Superior temporal gyrus (tissue), 1 donor: ENCODE measurements around the gene KDSR.

Experiments
- DNase-seq: peaks from one replicate; pipeline ENCODE4 v3.0.0-alpha.2; 2016; ENCODE audit errors: extremely low spot score

KDSR gene, protein sequence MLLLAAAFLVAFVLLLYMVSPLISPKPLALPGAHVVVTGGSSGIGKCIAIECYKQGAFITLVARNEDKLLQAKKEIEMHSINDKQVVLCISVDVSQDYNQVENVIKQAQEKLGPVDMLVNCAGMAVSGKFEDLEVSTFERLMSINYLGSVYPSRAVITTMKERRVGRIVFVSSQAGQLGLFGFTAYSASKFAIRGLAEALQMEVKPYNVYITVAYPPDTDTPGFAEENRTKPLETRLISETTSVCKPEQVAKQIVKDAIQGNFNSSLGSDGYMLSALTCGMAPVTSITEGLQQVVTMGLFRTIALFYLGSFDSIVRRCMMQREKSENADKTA

DNA sequence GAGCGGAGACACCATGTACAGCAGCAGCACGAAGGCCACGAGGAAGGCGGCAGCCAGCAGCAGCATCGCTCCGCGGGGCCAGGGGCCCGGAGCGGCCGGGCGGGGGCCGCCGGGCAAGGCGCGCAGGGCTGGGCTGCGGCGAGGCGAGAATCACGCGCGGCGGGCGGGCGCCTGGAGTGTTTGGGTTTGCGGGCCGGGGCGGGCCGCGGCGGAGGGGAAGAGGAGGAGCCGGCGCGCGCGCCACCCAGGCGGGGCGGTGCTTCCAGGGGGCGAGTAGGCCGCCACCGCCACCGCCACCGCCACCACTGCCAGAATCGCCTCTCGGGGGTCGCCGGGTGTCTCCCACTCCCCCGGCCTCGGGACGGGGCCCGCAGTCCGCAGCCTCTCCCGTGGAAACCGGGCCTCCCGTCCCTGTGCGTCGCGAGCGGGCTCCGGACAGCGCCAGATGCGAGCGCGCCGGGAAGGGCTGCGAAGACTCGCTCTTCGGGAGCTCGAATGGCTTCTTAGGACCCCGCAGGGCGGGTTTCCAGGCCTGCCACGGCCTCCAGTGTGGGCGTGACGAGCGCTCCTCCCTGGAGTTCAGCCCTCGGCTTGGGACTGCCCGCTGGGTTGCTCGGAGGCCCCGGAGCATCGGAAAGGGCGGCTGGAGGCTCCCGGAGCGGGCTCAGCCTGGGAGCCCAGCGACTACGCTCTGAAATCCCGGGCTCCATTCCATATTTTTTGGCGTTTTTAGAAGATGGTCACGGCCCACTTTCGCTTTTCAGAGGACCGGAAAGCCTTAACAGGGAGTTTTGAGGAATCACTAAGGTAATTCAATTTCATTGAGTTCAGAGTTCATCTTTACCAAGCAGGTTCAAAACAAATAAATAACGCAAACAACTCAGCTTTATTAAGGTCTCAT, at the start of gene KDSR:
Gene KDSR, minus strand, starts transcription at position 154 of the 901 bp plus-strand sequence. Its CDS starts 88 bp downstream, at position 66.
- DNase-seq, result peak; percentile 95

DNA sequence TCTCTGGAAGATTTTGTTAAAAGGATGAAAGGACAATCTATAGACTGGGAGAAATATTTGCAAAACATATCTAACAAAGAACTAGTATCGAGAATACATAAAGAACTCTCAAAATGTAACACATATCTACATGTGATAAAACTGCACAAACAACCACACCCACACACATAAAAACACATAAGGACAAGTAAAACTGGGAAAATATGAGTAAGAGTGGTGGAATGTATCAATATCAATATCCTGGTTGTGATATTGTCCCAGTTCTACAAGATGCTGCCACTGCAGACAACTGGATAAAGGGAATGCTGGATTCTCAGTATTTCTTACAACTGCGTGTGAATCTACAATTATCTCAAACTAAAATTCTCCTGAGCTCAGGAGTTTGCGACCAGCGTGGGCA, 45.9 kb upstream of the KDSR start:
- DNase-seq, result no peak

DNA sequence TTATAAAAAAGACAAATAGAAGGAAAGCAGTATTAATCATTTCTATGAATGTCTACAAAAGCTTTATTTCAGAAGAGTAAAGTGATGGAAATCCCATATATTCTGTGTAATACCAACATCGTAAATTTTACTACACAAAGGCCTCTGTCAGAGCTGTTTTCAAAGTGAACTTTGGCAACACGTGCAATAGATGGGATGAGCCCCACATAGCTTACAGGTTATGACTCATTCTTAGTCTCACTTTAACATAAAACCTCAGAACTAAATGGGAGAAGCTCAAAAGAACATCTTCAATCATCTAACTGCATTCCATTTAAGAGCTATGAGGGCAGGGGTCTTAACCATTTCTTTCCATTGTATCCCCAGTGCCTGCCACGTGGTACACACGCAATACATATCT, 43.8 kb upstream of the KDSR start:
- DNase-seq, result no peak

DNA sequence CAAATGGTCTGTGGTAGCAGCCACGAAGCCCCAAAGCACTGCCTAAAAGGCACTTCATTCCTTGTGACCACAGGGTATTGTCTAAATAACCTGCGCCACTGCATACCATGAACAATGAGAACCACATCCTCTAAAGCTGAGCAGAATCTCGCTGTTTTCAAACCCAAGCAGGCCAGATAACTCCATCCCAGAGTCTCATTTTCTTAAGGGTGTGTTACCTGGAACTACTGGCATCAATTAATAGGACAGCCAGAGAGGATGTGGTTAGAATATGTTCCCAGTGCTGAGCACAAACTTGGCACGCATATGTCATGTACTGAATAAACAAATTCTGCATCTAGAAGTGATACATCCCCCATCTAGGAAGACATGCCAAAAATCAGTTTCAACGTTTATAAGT, 42.3 kb upstream of the KDSR start:
- no peak for DNase-seq

DNA sequence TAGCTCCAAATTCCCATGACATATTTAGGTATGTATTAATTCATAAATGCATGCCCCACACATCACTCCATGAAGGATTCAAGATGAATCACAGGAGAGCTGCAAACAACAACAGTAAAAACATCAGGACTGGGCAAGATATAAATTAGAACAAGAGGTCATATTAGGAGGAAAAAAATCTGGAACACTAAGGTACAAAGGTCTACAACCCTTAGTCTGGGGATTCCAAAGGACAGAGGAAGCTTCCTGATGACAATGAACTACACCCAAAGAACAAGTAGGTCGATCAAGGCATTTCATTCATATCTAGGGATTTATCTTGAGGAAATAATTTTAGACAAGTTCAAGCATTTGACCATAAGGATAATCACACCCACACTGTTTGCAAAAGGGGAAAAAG, 40.7 kb upstream of the KDSR start:
- no peak for DNase-seq

DNA sequence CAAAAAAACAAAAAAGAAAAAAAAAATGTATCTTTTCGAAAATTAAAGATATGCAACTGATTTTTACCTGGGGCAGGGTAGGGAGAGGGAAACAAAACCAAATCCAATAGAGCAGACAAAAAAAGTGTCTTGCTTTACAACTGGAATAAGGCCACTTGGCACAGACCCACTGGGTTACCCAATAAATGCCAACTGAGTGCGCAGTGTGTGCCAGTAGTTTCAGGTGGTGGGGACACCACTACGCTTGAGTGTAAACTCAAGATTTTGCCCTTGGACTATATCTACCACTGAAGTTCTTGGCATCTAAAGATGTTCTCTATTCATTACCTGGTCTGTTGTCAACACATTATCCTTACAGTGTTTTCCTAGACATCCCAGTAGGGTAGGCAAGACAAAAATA, 39.0 kb upstream of the KDSR start:
- DNase-seq, result no peak

DNA sequence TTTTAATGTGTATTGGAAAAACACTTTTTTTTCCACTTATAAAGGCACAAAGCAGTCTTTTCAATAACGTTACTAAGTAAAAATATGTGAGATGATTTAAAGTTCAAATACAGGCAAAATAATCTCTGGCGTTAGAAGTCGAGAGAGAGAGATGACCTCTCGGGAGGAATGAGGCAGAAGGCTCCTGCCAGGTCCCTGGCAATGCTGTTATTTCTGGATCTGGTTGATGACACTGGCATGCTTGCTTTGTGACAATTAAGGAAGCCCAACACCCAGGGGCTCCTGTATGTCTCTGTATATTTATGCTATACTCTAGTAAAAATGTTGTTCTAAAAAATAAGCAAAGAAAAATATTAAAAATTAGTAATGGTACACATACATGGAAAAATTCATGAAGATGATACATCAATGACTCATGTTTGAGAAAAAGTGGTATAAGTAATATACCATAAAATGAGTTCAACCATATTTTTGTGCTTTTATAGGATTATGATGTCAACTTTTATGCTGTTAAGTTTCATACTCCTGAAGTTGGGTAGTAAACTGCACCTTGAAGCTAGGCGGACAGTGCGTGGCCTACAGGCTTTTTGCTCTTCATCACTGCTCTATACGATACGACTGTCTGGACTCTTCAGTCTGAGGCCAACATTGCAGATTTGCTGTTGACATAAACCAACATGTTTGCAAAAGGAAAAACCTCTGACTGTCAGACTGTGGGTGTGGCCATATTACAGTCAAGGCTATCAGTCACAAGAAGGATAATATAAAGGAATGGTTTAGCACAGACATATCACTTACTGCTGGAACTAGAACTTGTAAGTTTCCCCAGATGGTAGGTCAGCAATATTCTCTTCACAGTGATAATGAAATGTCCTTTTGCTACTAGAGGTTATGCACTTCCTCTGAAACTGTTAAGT, 35.5 kb upstream of the KDSR start:
- DNase-seq, result no peak

DNA sequence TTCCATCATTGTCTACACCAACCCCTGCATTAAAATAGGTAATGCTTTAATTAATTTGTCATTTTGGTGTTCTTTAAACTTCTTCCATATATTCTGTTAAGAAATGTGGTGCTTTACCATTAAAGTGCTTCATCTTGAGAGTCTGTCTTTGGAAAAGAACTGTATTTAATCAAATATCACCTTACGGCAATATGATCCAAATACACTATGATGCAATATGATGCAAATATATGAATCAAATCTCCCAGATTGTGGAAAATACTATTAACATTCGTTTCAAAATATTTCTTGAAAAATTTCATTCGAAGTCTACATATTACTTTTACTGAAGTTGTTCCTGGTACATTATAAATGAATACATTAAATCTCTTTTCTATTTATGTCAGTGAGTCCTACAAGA, 32.3 kb upstream of the KDSR start:
- DNase-seq, result no peak

DNA sequence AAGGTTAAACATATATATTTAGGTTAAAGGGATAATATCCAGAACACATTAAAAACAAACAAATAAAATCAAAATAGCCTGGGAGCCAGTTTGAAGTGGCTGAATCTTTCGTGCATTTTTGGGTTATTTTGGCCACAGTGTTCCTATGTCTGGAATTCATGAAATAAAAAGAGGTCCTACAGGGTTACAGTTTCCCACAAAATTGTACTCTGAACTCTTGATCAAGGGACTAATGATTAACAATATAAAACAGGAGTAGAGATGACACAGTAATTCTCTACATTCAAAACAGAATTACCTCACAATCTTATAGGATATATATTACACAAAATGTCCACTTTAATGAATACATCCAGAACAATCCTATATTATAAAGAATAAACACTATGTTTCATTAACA, 30.3 kb upstream of the KDSR start:
- DNase-seq, result no peak

DNA sequence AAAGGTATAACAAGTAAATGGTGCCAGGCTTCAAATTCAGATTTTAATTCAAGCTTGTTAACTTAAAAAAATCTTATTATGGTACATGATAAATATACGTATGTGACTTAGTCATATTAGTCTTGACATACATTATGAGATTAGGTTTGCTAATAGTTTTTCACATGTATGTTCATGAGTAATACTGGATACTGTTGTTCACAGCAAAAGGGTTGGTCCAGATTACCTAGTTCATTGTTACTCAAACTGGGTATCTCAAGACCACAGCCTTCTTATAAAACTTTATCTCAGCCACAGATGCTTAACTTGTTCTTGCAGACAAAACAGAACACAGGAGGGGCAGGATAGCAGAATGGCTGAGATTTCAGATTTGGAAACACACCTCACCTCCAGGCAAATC, 28.5 kb upstream of the KDSR start:
- no peak for DNase-seq

DNA sequence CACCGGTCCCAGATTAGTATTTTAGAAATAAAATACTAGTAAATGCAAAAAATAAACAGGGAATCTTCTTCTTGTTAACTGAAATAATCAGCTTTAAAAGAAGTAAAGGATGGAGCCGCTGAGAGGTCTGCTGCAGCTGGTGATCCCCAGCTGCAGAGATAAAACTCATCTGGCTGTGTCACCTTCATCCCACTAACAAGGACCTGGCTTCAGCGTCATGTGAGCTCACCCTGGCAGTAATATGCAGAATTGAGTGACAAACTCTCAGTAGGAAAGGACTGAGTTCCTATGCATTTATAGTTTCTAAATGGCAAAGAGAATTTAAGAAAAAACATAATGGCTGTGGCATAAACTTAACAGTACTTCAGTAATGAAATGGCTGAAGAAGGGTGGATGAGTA, 27.9 kb upstream of the KDSR start:
- no peak for DNase-seq

DNA sequence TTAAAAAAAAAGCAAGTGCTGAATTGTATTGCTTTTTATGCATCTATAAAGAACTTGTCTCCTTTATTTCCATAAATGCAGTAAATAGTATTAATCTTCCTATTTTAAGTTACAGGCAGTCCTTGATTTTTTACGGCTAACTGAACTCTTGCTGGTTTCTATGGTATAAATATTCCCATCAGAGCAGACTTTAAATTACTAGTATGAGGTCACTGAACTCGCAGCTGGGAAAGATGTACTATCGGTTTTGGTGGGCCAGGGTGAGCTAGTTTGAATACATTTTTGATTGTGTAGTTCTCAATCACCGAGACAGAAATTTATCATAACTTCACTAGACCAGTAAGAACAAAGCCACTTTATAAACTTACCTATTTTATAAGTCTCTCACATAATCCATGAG, 20.9 kb upstream of the KDSR start:
- DNase-seq, result no peak

DNA sequence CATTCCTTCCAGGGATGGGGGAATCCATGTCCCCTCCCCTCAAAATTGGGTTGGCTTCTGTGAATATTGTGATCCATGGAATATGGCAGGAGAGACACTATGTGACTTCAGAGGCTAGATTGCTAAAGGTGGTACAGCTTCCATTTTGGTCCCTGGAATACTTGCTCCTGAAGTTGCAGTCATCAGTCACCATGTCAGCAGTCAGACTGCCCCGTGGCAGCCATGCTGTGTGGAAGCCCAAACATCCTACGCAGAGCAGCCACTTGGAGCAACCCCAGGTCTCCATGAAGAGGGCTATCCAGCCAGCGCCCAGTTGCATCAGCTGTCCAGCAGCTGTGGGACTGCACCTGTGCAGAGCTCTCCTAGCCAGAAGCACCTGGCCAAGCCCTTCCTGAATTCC, 15.8 kb upstream of the KDSR start:
- no peak for DNase-seq

DNA sequence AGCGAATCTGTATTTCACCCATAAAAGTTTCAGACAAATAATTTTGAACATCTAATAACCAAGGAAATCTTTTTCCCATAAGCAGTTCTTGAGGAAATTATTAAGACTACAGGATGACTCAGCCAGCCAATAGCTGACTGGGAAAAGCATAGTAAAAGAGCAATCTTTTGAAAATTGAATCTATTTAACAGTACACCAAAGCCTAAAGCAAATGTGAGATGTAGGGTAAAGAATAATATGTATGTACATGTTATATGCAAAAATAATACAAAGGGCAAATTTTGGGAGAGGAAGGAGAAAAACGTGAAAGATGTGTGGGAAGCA, 12.6 kb upstream of the KDSR start:
- no peak for DNase-seq

DNA sequence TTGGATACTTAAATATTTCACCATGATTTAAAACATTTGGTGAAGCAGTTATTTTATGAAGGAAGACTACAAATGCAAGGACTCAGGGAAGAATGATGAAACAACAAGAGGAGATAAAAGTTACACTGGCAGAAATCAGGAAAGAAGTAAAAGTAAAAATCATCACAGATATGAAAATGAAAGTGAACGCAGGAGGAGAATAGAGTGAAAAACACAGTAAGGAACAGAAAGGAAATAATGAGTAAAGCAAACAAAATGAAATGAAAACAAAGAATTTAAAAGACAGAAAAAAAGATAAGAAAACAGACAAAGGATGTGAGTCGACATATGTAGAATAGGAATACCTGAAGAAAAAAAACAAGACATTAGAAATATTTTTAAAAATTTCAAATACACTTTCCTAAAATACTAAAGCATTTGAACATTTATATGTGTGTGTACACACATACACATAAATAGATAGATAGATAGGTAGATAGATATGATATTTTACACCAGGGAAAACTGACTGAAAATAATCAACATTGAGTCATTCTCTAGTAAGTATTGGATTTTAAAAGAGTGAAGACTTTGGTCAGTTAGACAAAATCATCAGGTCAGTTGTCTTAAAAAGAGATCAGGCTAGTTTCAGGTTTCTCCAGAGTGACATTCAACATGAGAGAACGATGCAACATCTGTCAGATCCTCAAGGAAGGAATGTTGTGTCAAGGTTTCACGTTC, 12.1 kb upstream of the KDSR start:
- DNase-seq, result no peak

DNA sequence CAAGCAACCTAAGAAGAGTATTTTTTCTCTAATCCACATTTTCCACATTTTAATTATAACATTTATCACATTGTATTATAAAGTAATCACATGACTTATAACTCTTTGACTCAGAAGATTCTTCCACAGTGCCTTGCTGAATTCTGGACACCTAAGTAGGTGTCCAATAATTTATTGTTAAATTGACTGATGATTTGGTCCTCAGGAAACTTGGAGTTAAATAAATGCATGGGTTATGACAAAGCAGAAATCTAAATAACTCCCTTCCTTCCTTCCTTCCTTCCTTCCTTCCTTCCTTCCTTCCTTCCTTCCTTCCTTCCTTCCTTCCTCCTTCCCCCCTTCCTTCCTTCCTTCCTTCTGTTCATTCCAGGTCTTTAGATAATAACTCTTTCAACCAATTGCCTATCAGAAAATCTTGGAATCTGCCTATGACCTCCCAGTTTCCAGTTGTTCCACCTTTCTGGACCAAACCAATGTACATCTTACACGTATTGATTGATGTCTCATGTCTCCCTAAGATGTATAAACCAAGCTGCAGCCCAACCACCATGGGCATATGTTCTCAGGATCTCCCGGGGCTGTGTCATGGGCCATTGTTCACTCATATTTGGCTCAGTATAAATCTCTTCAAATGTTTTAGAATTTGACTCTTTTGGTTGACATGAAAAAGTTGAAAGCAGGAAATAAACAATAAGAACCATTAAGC, 10.4 kb upstream of the KDSR start:
- no peak for DNase-seq

DNA sequence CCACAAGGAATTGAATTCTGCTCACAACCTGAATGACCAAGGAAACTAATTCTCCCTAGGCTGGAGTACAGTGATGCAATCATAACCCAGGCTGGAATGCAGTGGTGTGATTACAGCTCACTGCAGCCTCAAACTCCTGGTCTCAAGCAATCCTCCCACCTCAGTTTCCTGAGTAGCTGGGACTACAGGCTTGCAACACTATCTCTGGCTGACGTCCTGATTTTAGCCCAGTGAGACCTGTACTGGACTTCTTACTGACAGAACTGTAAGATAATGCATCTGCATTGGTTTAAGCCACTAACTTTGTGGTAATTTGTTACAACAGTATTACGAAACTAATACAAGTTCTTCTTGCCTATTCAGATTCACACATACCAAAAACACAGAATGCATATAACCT, 9.5 kb upstream of the KDSR start:
- no peak for DNase-seq

DNA sequence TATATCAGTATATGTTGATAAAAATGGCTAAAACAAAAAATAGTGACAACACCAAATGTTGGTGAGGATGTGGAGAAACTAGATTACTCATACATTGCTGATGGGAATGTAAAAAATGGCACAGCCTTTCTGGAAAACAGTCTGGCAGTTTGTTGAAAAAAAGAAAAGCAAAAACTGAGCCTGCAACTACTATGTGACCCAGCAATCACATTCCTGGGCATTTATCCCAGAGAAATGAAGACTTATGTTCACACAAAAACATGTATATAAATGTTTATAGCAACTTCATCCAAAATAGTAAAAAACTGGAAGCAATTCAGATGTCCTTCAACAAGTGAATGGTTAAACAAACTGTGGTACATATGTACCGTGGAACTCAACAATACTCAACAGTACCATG, 7.5 kb upstream of the KDSR start:
- no peak for DNase-seq

DNA sequence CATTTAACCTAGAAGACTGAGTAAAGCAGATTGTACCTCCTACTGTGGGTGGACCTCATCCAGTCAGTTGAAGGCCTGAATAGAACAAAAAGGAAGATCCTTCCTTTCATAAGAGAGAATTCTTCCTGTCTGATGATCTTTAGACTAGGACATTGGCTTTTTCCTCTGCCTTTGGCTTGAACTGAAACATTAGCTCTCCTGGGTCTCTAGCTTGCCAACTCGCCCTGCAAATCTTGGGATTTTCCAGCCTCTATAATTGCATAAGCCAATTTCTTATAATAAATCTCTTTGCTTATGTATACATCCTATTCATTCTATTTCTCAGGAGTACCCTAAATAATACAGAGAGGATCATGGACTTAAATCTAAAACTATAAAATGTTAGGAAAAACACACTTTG, 6.2 kb upstream of the KDSR start:
- no peak for DNase-seq

DNA sequence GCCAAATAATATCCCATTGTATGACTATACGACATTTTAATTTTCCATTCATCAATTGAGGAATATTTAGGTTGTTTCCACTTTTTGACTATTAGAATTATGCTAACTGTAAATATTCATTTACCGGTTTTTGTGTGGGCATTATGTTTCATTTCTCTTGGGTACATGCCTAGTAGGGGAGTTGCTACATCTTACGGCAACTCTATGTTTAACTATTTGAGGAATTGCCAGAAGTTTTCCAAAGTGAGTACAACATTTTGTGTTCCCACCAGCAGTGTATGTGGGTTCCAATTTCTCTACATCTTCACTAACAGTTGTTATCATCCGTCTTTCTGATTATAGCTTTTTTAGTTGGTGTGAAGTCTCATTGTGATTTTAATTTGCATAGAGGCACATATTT, 1.6 kb upstream of the KDSR start:
- DNase-seq, result no peak
